NT2/D1 (cell line): ENCODE measurements around the gene ADGRD1.
A peak's percentile ranks its signal among the peaks of the same experiment; 100 is the strongest.

ENCODE experiments used
- DNase-seq: peaks from one replicate; pipeline ENCODE4 v3.0.0-alpha.2; 2011; ENCODE audit warnings: low read depth, low spot score
- H3K27me3 ChIP-seq: 2 replicates; pipeline ENCODE4 v1.6.0; 2011; ENCODE audit warnings: mild to moderate bottlenecking; ENCODE audit not compliant: insufficient read length, insufficient read depth
- H3K36me3 ChIP-seq: 2 replicates; pipeline ENCODE4 v1.6.1; 2011; ENCODE audit warnings: mild to moderate bottlenecking, low read length, mixed read lengths; ENCODE audit not compliant: insufficient read depth, insufficient read length
- H3K4me1 ChIP-seq: 2 replicates; pipeline ENCODE4 v1.5.1; 2011; ENCODE audit not compliant: insufficient read depth, insufficient read length
- H3K4me3 ChIP-seq: 2 replicates; pipeline ENCODE4 v1.5.1; 2011; ENCODE audit warnings: low read depth; ENCODE audit not compliant: insufficient read length
- H3K9ac ChIP-seq: 2 replicates; pipeline ENCODE4 v1.6.0; 2011; ENCODE audit warnings: low read depth; ENCODE audit not compliant: insufficient read length
- H3K9me3 ChIP-seq: 2 replicates; pipeline ENCODE4 v1.5.1; 2011; ENCODE audit warnings: mild to moderate bottlenecking, low read length; ENCODE audit not compliant: insufficient read depth
- SUZ12 ChIP-seq: IDR thresholded peaks from 2 replicates; pipeline ENCODE4 v1.6.1; 2011; ENCODE audit not compliant: insufficient read length, insufficient read depth; ENCODE audit errors: extremely low read depth
- YY1 ChIP-seq: IDR thresholded peaks from 2 replicates; pipeline ENCODE4 v1.6.1; 2011; ENCODE audit not compliant: insufficient read length, insufficient read depth
- ZNF274 ChIP-seq: IDR thresholded peaks from 2 replicates; pipeline ENCODE4 v1.6.1; 2011; ENCODE audit warnings: mild to moderate bottlenecking, low read depth, low read length

ADGRD1 gene

GRCh38 chr12:131104463-131105350 is 151.0 kb downstream of the ADGRD1 start:
- TF ChIP-seq SUZ12 = no peak
- no peak for TF ChIP-seq ZNF274
- no peak for TF ChIP-seq YY1
- peak; percentile 78 for DNase-seq
- no peaks in the 10 kb centered on the region for H3K36me3 ChIP-seq
- no peak overlapping the region for H3K4me3 ChIP-seq
- H3K4me1 ChIP-seq = peaks cover 19% of the 10 kb centered on the region
- no peaks in the 10 kb centered on the region for H3K27me3 ChIP-seq
- H3K9ac ChIP-seq = peak overlapping the region; percentile 63
- peaks cover 11% of the 10 kb centered on the region; the same call in 1 of the 2 replicates for H3K9me3 ChIP-seq

DNA sequence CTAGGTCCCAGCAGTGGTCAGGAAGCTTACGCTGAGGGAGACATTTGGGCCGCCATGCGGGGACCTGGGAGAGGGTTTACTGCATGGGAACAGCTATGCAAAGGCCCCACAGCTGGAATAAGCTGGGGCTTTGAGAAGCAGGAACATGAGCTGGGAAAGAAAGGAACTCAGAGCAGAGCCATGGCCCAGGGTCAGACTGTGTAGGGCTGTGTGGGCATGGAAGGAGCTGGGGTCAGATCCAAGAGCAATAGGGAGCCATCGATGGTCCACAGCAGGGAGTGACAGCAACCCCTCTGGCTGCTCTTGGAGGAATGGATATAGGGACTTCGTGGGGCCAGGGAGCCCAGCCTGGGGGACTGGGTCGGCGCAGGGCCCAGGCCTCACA is 151.6 kb downstream of the ADGRD1 start:
- Histone ChIP-seq H3K4me3 (no peak overlapping the region), H3K36me3 (no peaks in the 10 kb centered on the region), H3K9ac (no peak overlapping the region), H3K4me1 (peaks cover 19% of the 10 kb centered on the region), H3K27me3 (no peaks in the 10 kb centered on the region), H3K9me3 (peaks cover 5% of the 10 kb centered on the region; the same call in 1 of the 2 replicates)
- DNase-seq = no peak
- no peak for TF ChIP-seq ZNF274
- no peak for TF ChIP-seq SUZ12
- no peak for TF ChIP-seq YY1

DNA sequence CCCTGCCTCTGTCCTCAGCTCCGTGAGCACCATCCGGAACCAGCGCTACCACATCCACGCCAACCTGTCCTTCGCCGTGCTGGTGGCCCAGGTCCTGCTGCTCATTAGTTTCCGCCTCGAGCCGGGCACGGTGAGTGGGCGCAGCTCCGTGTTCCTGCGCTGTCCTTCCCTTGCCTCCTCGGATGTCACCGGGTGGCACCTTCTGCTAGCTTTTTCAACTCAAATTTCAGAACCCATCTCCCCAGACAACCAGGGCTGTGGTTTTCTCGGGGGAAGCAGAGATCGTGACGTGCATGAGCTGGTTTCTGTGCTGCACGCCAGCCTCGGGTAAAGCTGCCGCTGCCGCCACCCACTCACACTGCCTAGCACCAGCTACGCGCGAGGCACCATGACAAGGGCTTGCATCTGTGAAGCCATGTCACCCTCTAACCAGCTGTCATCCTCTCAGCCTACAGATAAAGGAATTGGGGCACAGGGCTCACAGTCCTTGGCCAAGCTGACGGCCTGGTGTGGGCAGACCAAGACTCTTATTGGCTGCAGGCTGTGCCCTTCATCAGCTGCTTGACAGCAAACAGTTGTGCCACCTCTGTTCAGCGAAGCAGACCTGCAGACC is 152.1 kb downstream of the ADGRD1 start:
- H3K36me3 ChIP-seq = no peaks in the 10 kb centered on the region
- H3K9ac ChIP-seq = no peak overlapping the region
- H3K27me3 ChIP-seq = no peaks in the 10 kb centered on the region
- DNase-seq = no peak
- H3K4me3 ChIP-seq = no peak overlapping the region
- H3K4me1 ChIP-seq = peaks cover 19% of the 10 kb centered on the region
- H3K9me3 ChIP-seq = peaks cover 5% of the 10 kb centered on the region; the same call in 1 of the 2 replicates
- no peak for TF ChIP-seq YY1

GRCh38 chr12:131106349-131106941 is 152.7 kb downstream of the ADGRD1 start:
- peaks cover 19% of the 10 kb centered on the region for H3K4me1 ChIP-seq
- peak overlapping the region; percentile 1 for H3K9ac ChIP-seq

DNA sequence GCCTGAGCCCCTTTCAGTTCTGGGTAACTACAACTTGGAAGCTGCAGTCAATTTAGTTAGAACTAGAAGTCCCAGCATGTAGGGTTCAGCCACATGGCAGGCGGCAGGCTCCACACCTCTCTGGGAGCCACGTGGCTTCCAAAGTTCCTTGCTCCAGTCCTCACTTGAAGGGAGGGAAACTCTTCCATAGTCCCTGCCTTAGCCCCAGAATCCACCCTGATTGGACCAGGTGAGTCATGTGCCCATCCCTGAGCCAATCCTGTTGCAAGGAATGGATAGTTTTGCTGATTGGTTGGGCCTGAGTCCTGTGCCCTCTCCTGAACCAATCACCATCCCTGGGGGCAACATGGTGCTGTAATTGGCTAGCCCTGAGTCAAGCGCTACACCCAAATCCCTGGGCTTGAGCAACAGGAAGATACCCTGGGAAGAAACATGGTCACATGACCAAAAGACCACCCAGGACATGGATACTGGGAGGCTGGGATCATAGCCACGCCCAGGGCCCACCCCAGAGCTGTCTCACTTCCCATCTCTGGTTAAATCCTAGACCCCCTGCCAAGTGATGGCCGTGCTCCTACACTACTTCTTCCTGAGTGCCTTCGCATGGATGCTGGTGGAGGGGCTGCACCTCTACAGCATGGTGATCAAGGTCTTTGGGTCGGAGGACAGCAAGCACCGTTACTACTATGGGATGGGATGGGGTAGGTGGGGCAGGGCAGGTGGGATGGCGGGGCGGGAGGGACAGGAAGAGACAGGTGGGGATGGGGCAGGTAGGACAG is 154.7 kb downstream of the ADGRD1 start:
- no peaks in the 10 kb centered on the region for H3K36me3 ChIP-seq
- no peaks in the 10 kb centered on the region for H3K27me3 ChIP-seq
- DNase-seq = no peak
- peaks cover 14% of the 10 kb centered on the region for H3K4me1 ChIP-seq
- H3K9me3 ChIP-seq = peaks cover 5% of the 10 kb centered on the region; the same call in 1 of the 2 replicates
- TF ChIP-seq SUZ12 = no peak
- TF ChIP-seq ZNF274 = no peak
- TF ChIP-seq YY1 = no peak
- H3K9ac ChIP-seq = no peak overlapping the region
- H3K4me3 ChIP-seq = no peak overlapping the region

More at GRCh38 chr12:131106349-131106941, 152.7 kb downstream of the ADGRD1 start:
- TF ChIP-seq SUZ12 (no peak), ZNF274 (no peak), YY1 (no peak)
- peaks cover 5% of the 10 kb centered on the region; the same call in 1 of the 2 replicates for H3K9me3 ChIP-seq
- no peaks in the 10 kb centered on the region for H3K27me3 ChIP-seq
- H3K4me3 ChIP-seq = no peak overlapping the region
- no peaks in the 10 kb centered on the region for H3K36me3 ChIP-seq
- DNase-seq = no peak

DNA sequence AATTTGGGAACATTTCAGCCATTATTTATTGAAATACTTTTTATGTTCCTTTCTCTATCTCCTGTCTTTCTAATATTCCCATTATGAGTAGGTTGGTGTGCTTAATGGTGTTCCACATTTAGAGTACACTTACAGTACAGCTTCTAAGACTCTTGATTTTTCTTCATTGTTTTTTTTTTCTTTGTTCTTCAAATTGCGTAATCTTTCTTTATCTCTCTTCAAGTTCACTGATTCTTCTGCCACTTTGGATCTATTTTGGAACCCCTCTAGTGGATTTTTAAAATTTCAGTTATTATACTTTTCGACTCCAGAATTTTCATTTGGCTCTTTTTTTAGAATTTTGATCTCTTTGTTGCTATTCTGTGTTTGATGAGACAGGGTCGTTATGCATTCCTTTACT is 157.7 kb downstream of the ADGRD1 start:
- Histone ChIP-seq H3K36me3 (no peaks in the 10 kb centered on the region), H3K9me3 (peaks cover 5% of the 10 kb centered on the region; the same call in 1 of the 2 replicates), H3K9ac (no peak overlapping the region), H3K4me1 (peaks cover 9% of the 10 kb centered on the region), H3K4me3 (no peak overlapping the region), H3K27me3 (no peaks in the 10 kb centered on the region)
- DNase-seq = no peak
- TF ChIP-seq ZNF274 (no peak), SUZ12 (no peak), YY1 (no peak)

- Histone ChIP-seq H3K27me3 (no peaks in the 10 kb centered on the region), H3K36me3 (no peaks in the 10 kb centered on the region), H3K4me1 (peaks cover 10% of the 10 kb centered on the region), H3K9me3 (peaks cover 5% of the 10 kb centered on the region; the same call in 1 of the 2 replicates), H3K9ac (no peak overlapping the region), H3K4me3 (no peak overlapping the region)
- DNase-seq = no peak
- no peak for TF ChIP-seq YY1
- TF ChIP-seq SUZ12 = no peak
- no peak for TF ChIP-seq ZNF274
Observed at GRCh38 chr12:131112021-131112420, 158.3 kb downstream of the ADGRD1 start.
